Neural cell (in vitro differentiated cells): Measurements from ENCODE around the gene ANKRD1.

Experiments
- CTCF ChIP-seq: fragments of 450-650 bp; IDR thresholded peaks from 2 replicates; pipeline ENCODE4 v1.5.1; 2014; ENCODE audit warnings: antibody characterized with exemption, mild to moderate bottlenecking, moderate library complexity; ENCODE audit not compliant: poor library complexity, severe bottlenecking
- EP300 ChIP-seq: fragments of 450-650 bp; conservative IDR thresholded peaks from 2 replicates; pipeline ENCODE4 v1.6.1; 2014; ENCODE audit warnings: antibody characterized with exemption, mild to moderate bottlenecking, moderate library complexity; ENCODE audit not compliant: poor library complexity, severe bottlenecking
- REST ChIP-seq: IDR thresholded peaks from 2 replicates; pipeline ENCODE4 v1.6.1; 2012; ENCODE audit warnings: borderline replicate concordance

DNA sequence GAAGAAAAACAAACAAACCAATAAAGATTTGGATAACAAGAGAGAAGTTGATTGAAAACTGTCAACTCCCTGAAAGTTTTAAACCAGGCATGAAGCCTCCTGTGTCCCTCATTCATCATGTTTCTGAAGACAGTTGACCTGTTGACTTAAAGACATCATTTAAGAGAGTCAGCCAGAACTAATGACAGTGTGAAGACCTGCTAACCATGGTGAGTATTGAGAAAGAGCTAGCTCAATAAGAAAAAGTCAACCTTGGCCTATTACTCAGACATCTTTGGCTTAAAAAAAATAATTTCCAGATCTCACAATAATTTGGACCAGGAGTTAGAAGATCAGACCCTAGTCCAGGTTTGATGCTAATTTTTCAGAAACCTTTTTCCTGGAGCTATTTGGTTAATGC is 45.3 kb upstream of the ANKRD1 start:
- TF ChIP-seq REST: no peak
- TF ChIP-seq CTCF: no peak
- no peak for TF ChIP-seq EP300
